ENCODE measurements around the gene TP53I11. TPM values are rescaled to one million over a fixed set of nuclear protein-coding genes. Genes with fewer than 3 reads are reported as not detected.

Gene TP53I11
- total and polyA plus RNA-seq, 2 experiments from 2014 or later, result 23.5 to 43.9 TPM

DNA sequence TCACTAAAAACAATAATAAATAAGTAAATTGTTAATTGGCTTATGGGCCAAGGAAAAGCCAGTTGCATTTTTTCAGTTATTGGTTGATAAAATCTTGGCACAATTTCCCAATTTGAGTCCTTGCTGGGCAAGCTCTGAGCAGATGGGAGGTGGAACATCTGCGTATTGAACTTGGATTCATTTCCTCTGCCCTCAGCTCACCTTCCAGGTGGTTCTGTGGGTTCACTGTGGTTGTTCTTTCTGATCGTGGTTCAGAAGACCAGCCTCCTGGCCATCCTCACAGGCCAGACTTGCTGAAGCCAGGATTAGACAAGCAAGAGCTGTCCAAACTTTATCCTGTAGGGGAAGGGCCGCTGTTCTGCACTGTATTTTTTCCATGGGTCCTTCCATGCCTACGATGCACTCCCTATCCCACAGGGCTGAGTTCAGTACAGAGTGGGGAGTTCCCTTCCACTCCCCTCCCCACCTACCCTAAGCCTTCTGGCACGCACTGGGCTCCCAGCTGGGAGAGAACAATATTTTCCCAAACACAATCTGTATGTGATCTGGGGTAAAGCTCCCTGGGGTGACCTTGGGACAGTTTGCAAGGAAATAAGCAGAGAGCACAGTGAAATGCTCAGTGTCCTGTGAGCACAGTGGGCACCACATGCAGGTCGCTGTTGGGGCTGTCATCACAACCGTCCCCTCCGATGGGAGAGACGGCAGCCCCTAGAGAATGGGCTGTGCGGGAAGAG, 43.5 kb upstream of the TP53I11 start (continued):
- no peak for TF ChIP-seq ZNF114 (CRISPR knock-in tag; IDR thresholded peaks at IDR 0.05)
- no peak for TF ChIP-seq NANOG (IDR thresholded peaks at IDR 0.05; ENCODE audit: borderline replicate concordance)
- TF ChIP-seq POLR2AphosphoS5 (IDR thresholded peaks at IDR 0.05; ENCODE audit: low read depth), result no peak
- TF ChIP-seq, protein P1, sequence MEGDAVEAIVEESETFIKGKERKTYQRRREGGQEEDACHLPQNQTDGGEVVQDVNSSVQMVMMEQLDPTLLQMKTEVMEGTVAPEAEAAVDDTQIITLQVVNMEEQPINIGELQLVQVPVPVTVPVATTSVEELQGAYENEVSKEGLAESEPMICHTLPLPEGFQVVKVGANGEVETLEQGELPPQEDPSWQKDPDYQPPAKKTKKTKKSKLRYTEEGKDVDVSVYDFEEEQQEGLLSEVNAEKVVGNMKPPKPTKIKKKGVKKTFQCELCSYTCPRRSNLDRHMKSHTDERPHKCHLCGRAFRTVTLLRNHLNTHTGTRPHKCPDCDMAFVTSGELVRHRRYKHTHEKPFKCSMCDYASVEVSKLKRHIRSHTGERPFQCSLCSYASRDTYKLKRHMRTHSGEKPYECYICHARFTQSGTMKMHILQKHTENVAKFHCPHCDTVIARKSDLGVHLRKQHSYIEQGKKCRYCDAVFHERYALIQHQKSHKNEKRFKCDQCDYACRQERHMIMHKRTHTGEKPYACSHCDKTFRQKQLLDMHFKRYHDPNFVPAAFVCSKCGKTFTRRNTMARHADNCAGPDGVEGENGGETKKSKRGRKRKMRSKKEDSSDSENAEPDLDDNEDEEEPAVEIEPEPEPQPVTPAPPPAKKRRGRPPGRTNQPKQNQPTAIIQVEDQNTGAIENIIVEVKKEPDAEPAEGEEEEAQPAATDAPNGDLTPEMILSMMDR (conservative IDR thresholded peaks at IDR 0.05; ENCODE audit: low read depth in 2 of 2), result no peak
- no peak for TF ChIP-seq JUNB (IDR thresholded peaks at IDR 0.05; ENCODE audit: unreplicated experiment)
- no peak for TF ChIP-seq EZH2 (IDR thresholded peaks at IDR 0.05; ENCODE audit: low read depth, unreplicated experiment)
- TF ChIP-seq CREB1 (CRISPR knock-in tag; IDR thresholded peaks at IDR 0.05; ENCODE audit: low read depth), result no peak
- no peak for TF ChIP-seq STAT1 (IDR thresholded peaks at IDR 0.05; ENCODE audit: unreplicated experiment)

GRCh38 chr11:44992774-44993173, 42.1 kb upstream of the TP53I11 start:
- no peak overlapping the region for H3K4me2 ChIP-seq
- Mint-ChIP-seq H3K4me1 (peaks cover 19% of the 10 kb centered on the region), H3K4me3 (no peak overlapping the region), H3K36me3 (ENCODE audit: low read depth) (no peaks in the 10 kb centered on the region), H3K27me3 (ENCODE audit: insufficient read depth, low read depth, poor library complexity) (peaks cover 2% of the 10 kb centered on the region), H3K27ac (no peak overlapping the region), H3K9me3 (no peaks in the 10 kb centered on the region)
- no peak for ATAC-seq
- H3K36me3 ChIP-seq (ENCODE audit: insufficient read depth), result no peaks in the 10 kb centered on the region
- H4K20me1 ChIP-seq (replicated peaks; ENCODE audit: insufficient read depth), result no peaks in the 10 kb centered on the region
- DNase-seq (ENCODE audit: low spot score), result no peak
- H3K79me2 ChIP-seq (replicated peaks; ENCODE audit: insufficient read depth), result no peaks in the 10 kb centered on the region
- no peaks in the 10 kb centered on the region; the same call in 1 of the 2 replicates for H3K4me1 ChIP-seq (ENCODE audit: insufficient read depth)
- H2AFZ ChIP-seq, result no peak overlapping the region
- H3K4me3 ChIP-seq, result no peak overlapping the region
- no peak overlapping the region for H3K27ac ChIP-seq (ENCODE audit: low read depth)
- no peaks in the 10 kb centered on the region for H3K27me3 ChIP-seq (ENCODE audit: insufficient read depth)
- no peaks in the 10 kb centered on the region for H3K9me2 ChIP-seq (ENCODE audit: insufficient read depth)
- TF ChIP-seq CREB1 (CRISPR knock-in tag; IDR thresholded peaks at IDR 0.05; ENCODE audit: low read depth) (no peak), ETS1 (IDR thresholded peaks at IDR 0.05) (no peak), JUNB (IDR thresholded peaks at IDR 0.05; ENCODE audit: unreplicated experiment) (no peak), POLR2AphosphoS5 (IDR thresholded peaks at IDR 0.05; ENCODE audit: low read depth) (no peak)
- TF ChIP-seq, protein P1 (conservative IDR thresholded peaks at IDR 0.05; ENCODE audit: low read depth in 2 of 2), result no peak
- no peaks in the 10 kb centered on the region for H3F3A ChIP-seq (replicated peaks; ENCODE audit: low read depth)

Data from GM23338 (cell line).